Thyroid gland (tissue), 4 donors: Measurements from ENCODE around the gene SND1.

ENCODE experiments used
- CTCF ChIP-seq, 6 experiments: fragments of 200-600 bp in 3 of 6; fragments of 450-650 bp in 3 of 6; sonication (generic) in 3 of 6; IDR thresholded peaks; one replicate each; pipeline ENCODE4 v1.5.1; 2016 to 2019; ENCODE audit warnings: antibody characterized with exemption in 6 of 6, mild to moderate bottlenecking in 2 of 6, inconsistent platforms in 1 of 6, moderate library complexity in 1 of 6
- POLR2A ChIP-seq, 2 donors: fragments of 450-650 bp; IDR thresholded peaks; one replicate each; pipeline ENCODE4 v1.6.1; 2017; ENCODE audit warnings: antibody characterized with exemption in 2 of 2, mild to moderate bottlenecking in 2 of 2, moderate library complexity in 1 of 2

- TF ChIP-seq CTCF (IDR thresholded peaks at IDR 0.05) (no peak), POLR2A (IDR thresholded peaks at IDR 0.05) (no peak)
These were observed 404.9 kb downstream of the SND1 start for GRCh38 chr7:128056901-128057300.
